RPMI8226 (cell line): ENCODE data around the gene CACNA1S.

ENCODE experiments used
- DNase-seq: peaks from one replicate; pipeline ENCODE4 v3.0.0-alpha.2; 2015

CACNA1S gene

GRCh38 chr1:201007481-201007880 lies 104.7 kb downstream of the CACNA1S start:
- DNase-seq: no peak

- DNase-seq: no peak
Observed at GRCh38 chr1:201006450-201006849, 105.8 kb downstream of the CACNA1S start.

GRCh38 chr1:201004732-201005131 lies 107.5 kb downstream of the CACNA1S start:
- DNase-seq: no peak

- no peak for DNase-seq
Observed at GRCh38 chr1:201004154-201004553, 108.1 kb downstream of the CACNA1S start.

GRCh38 chr1:201002510-201002909 lies 109.7 kb downstream of the CACNA1S start:
- no peak for DNase-seq

GRCh38 chr1:201001962-201002361 lies 110.3 kb downstream of the CACNA1S start:
- no peak for DNase-seq

GRCh38 chr1:201000391-201000790 lies 111.8 kb downstream of the CACNA1S start:
- DNase-seq: no peak

GRCh38 chr1:200999667-201000066 lies 112.6 kb downstream of the CACNA1S start:
- DNase-seq: no peak

- DNase-seq: no peak
Observed at GRCh38 chr1:200998323-200998722, 113.9 kb downstream of the CACNA1S start.

GRCh38 chr1:200992382-200993048 lies 119.7 kb downstream of the CACNA1S start:
- DNase-seq: no peak

GRCh38 chr1:200991097-200991614 lies 121.1 kb downstream of the CACNA1S start:
- no peak for DNase-seq

- DNase-seq: no peak
Observed at GRCh38 chr1:200990114-200990513, 122.1 kb downstream of the CACNA1S start.
